Measurements from ENCODE around the gene SYCP2L. TPM values are rescaled to one million over a fixed set of nuclear protein-coding genes. Genes with fewer than 3 reads are reported as not detected.

The SYCP2L gene
- polyA plus RNA-seq, 1 of the 3 experiments (the other 2 are of a cell fraction), result 0.82 TPM

DNA sequence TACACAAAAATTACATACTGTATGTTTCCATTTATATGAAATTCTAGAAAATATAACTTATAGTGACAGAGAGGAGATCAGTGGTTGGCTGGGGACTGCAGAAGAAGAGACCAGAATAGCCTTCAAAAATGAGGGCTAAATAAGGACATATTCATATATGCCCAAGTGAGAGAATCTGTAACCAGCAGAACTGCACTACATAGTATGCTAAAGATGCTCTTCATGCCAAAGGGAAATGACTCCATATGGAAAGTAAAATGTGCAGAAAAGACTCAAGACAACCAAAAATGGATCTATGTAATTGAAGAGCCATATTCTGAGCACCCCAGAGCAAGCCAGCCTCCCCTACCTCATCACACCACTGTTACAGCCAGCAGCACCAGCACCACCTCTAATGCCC, 128.2 kb downstream of the SYCP2L start:
- Histone ChIP-seq H3K9me3 (no peaks in the 10 kb centered on the region), H3K4me3 (ENCODE audit: low read depth in 2 of 2, low read length in 1 of 2) (no peak overlapping the region), H3K27me3 (ENCODE audit: insufficient read depth) (no peaks in the 10 kb centered on the region), H3K4me2 (no peak overlapping the region), H3K27ac (ENCODE audit: low read depth in 2 of 2, low read length in 1 of 2) (no peak overlapping the region), H3K9ac (no peak overlapping the region), H3K4me1 (ENCODE audit: control insufficient read depth in 1 of 2, insufficient read depth in 2 of 2, low read depth in 1 of 2, low read length in 1 of 2) (peaks cover 0 to 4% of the 10 kb centered on the region in 2 experiments; a peak in 2 of 4 replicates), H3K36me3 (replicated peaks in 1 of 2; ENCODE audit: control insufficient read depth in 1 of 2, insufficient read depth in 2 of 2, low read length in 1 of 2) (no peaks in the 10 kb centered on the region), H3F3A (replicated peaks; ENCODE audit: insufficient read depth) (no peaks in the 10 kb centered on the region), H4K20me1 (ENCODE audit: insufficient read depth) (no peaks in the 10 kb centered on the region), H2AFZ (ENCODE audit: low read depth) (no peak overlapping the region), H3K79me2 (ENCODE audit: insufficient read depth) (no peaks in the 10 kb centered on the region), H3K9me2 (no peaks in the 10 kb centered on the region)
- TF ChIP-seq FOXJ3 (CRISPR knock-in tag; IDR thresholded peaks at IDR 0.05) (no peak), RXRA (IDR thresholded peaks at IDR 0.05; ENCODE audit: borderline replicate concordance, low read depth) (no peak), GABPA (IDR thresholded peaks at IDR 0.05; ENCODE audit: low read depth) (no peak), FOSL2 (IDR thresholded peaks at IDR 0.05; ENCODE audit: borderline replicate concordance, low read depth) (no peak), SIN3A (IDR thresholded peaks at IDR 0.05; ENCODE audit: borderline replicate concordance, low read depth, low read length) (no peak), POLR2AphosphoS5 (IDR thresholded peaks at IDR 0.05; ENCODE audit: low read depth, low read length) (no peak), YY1 (IDR thresholded peaks at IDR 0.05; ENCODE audit: low read depth) (no peak), GATA2 (CRISPR knock-in tag; IDR thresholded peaks at IDR 0.05) (no peak), MXI1 (IDR thresholded peaks at IDR 0.05; ENCODE audit: low read depth, low read length) (no peak), EP300 (IDR thresholded peaks at IDR 0.05; ENCODE audit: borderline replicate concordance in 1 of 2, low read depth in 1 of 2, low read length in 1 of 2) (no peak), FOXM1 (IDR thresholded peaks at IDR 0.05; ENCODE audit: low read depth) (no peak), TEAD4 (IDR thresholded peaks at IDR 0.05; ENCODE audit: borderline replicate concordance, insufficient read depth) (no peak), TAF1 (IDR thresholded peaks at IDR 0.05; ENCODE audit: borderline replicate concordance, low read depth, low read length) (no peak), TCF12 (IDR thresholded peaks at IDR 0.05) (no peak)
- TF ChIP-seq, protein P1, sequence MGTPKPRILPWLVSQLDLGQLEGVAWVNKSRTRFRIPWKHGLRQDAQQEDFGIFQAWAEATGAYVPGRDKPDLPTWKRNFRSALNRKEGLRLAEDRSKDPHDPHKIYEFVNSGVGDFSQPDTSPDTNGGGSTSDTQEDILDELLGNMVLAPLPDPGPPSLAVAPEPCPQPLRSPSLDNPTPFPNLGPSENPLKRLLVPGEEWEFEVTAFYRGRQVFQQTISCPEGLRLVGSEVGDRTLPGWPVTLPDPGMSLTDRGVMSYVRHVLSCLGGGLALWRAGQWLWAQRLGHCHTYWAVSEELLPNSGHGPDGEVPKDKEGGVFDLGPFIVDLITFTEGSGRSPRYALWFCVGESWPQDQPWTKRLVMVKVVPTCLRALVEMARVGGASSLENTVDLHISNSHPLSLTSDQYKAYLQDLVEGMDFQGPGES (IDR thresholded peaks at IDR 0.05; ENCODE audit: low read depth, low read length), result no peak
- TF ChIP-seq, protein P2, sequence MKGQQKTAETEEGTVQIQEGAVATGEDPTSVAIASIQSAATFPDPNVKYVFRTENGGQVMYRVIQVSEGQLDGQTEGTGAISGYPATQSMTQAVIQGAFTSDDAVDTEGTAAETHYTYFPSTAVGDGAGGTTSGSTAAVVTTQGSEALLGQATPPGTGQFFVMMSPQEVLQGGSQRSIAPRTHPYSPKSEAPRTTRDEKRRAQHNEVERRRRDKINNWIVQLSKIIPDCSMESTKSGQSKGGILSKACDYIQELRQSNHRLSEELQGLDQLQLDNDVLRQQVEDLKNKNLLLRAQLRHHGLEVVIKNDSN (IDR thresholded peaks at IDR 0.05; ENCODE audit: borderline replicate concordance, low read depth), result no peak
- TF ChIP-seq, protein P3, sequence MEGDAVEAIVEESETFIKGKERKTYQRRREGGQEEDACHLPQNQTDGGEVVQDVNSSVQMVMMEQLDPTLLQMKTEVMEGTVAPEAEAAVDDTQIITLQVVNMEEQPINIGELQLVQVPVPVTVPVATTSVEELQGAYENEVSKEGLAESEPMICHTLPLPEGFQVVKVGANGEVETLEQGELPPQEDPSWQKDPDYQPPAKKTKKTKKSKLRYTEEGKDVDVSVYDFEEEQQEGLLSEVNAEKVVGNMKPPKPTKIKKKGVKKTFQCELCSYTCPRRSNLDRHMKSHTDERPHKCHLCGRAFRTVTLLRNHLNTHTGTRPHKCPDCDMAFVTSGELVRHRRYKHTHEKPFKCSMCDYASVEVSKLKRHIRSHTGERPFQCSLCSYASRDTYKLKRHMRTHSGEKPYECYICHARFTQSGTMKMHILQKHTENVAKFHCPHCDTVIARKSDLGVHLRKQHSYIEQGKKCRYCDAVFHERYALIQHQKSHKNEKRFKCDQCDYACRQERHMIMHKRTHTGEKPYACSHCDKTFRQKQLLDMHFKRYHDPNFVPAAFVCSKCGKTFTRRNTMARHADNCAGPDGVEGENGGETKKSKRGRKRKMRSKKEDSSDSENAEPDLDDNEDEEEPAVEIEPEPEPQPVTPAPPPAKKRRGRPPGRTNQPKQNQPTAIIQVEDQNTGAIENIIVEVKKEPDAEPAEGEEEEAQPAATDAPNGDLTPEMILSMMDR (IDR thresholded peaks at IDR 0.05), result no peak
- TF ChIP-seq, protein P4, sequence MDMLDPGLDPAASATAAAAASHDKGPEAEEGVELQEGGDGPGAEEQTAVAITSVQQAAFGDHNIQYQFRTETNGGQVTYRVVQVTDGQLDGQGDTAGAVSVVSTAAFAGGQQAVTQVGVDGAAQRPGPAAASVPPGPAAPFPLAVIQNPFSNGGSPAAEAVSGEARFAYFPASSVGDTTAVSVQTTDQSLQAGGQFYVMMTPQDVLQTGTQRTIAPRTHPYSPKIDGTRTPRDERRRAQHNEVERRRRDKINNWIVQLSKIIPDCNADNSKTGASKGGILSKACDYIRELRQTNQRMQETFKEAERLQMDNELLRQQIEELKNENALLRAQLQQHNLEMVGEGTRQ (IDR thresholded peaks at IDR 0.05; ENCODE audit: borderline replicate concordance, low read depth, low read length), result no peak
- TF ChIP-seq, protein P5, sequence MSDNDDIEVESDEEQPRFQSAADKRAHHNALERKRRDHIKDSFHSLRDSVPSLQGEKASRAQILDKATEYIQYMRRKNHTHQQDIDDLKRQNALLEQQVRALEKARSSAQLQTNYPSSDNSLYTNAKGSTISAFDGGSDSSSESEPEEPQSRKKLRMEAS (IDR thresholded peaks at IDR 0.05; ENCODE audit: low read depth), result no peak
- ChIA-PET POLR2A (no interaction called here), CTCF (no interaction called here)
- no peak for DNase-seq

All from SK-N-SH (cell line).